Liver (tissue), 9 donors: ENCODE measurements around the gene SPATA32. TPM values are rescaled to one million over a fixed set of nuclear protein-coding genes. Genes with fewer than 3 reads are reported as not detected.
A peak's percentile ranks its signal among the peaks of the same experiment; 100 is the strongest.

ENCODE experiments used
- DNase-seq: peaks from one replicate; pipeline ENCODE4 v3.0.0-alpha.2; 2017; ENCODE audit warnings: low spot score
- H3K27ac ChIP-seq, 2 donors: one replicate each; pipeline ENCODE4 v1.7.0; 2013; ENCODE audit warnings: inconsistent platforms in 2 of 2, low read length in 2 of 2, control low read depth in 1 of 2, low read depth in 1 of 2, mild to moderate bottlenecking in 1 of 2
- H3K27me3 ChIP-seq, 4 donors: one replicate each; pipeline versions ENCODE4 v1.6.1 to v1.7.0; 2013; ENCODE audit warnings: low read length in 3 of 4, inconsistent platforms in 1 of 4, mild to moderate bottlenecking in 1 of 4, moderate library complexity in 1 of 4; ENCODE audit not compliant: control insufficient read depth in 4 of 4, insufficient read depth in 4 of 4
- H3K36me3 ChIP-seq, 4 donors: one replicate each; pipeline versions ENCODE4 v1.6.1 to v1.7.0; 2013; ENCODE audit warnings: low read length in 3 of 4, mild to moderate bottlenecking in 3 of 4, low read depth in 1 of 4, moderate library complexity in 1 of 4; ENCODE audit not compliant: control insufficient read depth in 4 of 4, insufficient read depth in 3 of 4
- H3K4me1 ChIP-seq, 4 donors: one replicate each; pipeline versions ENCODE4 v1.6.1 to v1.7.0; 2013; ENCODE audit warnings: low read length in 3 of 4, mild to moderate bottlenecking in 3 of 4, moderate library complexity in 1 of 4; ENCODE audit not compliant: control insufficient read depth in 4 of 4, insufficient read depth in 4 of 4
- H3K4me3 ChIP-seq, 3 donors: one replicate each; pipeline versions ENCODE4 v1.6.1 to v1.7.0; 2013; ENCODE audit warnings: low read length in 3 of 3, control low read depth in 1 of 3, low read depth in 1 of 3, mild to moderate bottlenecking in 1 of 3
- H3K9ac ChIP-seq, 2 donors: one replicate each; pipeline ENCODE4 v1.7.0; 2013; ENCODE audit warnings: low read length in 2 of 2, mild to moderate bottlenecking in 2 of 2, moderate library complexity in 2 of 2, control low read depth in 1 of 2, low read depth in 1 of 2
- H3K9me3 ChIP-seq, 4 donors: one replicate each; pipeline versions ENCODE4 v1.6.1 to v1.7.0; 2013; ENCODE audit warnings: low read length in 3 of 4; ENCODE audit not compliant: control insufficient read depth in 4 of 4
- ATF3 ChIP-seq: IDR thresholded peaks from 2 replicates; pipeline ENCODE4 v1.6.1; 2016; ENCODE audit warnings: antibody characterized with exemption
- CTCF ChIP-seq: fragments of 150-350 bp; IDR thresholded peaks from 2 replicates; pipeline ENCODE4 v1.5.1; 2017; ENCODE audit warnings: improper control_type of control experiment, low read depth, low read length; ENCODE audit not compliant: missing input control
- FOXA2 ChIP-seq: IDR thresholded peaks from 2 replicates; pipeline ENCODE4 v1.6.1; 2016; ENCODE audit warnings: antibody characterized with exemption
- GABPA ChIP-seq, 2 donors: IDR thresholded peaks in 1 of 2; conservative IDR thresholded peaks in 1 of 2; 2 replicates each; pipeline ENCODE4 v1.6.1; 2016; ENCODE audit warnings: antibody characterized with exemption in 2 of 2, mild to moderate bottlenecking in 1 of 2, moderate library complexity in 1 of 2
- HNF4A ChIP-seq, 2 donors: conservative IDR thresholded peaks; 2 replicates each; pipeline ENCODE4 v1.6.1; 2016; ENCODE audit warnings: antibody characterized with exemption in 2 of 2, mild to moderate bottlenecking in 2 of 2
- HNF4G ChIP-seq: IDR thresholded peaks from 2 replicates; pipeline ENCODE4 v1.6.1; 2016; ENCODE audit warnings: antibody characterized with exemption
- JUND ChIP-seq, 2 donors: IDR thresholded peaks; 2 replicates each; pipeline ENCODE4 v1.6.1; 2016; ENCODE audit warnings: antibody characterized with exemption in 2 of 2
- MAX ChIP-seq: IDR thresholded peaks from 2 replicates; pipeline ENCODE4 v1.6.1; 2016; ENCODE audit warnings: antibody characterized with exemption
- NR2F2 ChIP-seq: IDR thresholded peaks from 2 replicates; pipeline ENCODE4 v1.6.1; 2016; ENCODE audit warnings: antibody characterized with exemption
- RAD21 ChIP-seq, 2 donors: IDR thresholded peaks; 2 replicates each; pipeline ENCODE4 v1.6.1; 2016; ENCODE audit warnings: antibody characterized with exemption in 2 of 2, mild to moderate bottlenecking in 2 of 2
- REST ChIP-seq: IDR thresholded peaks from 2 replicates; pipeline ENCODE4 v1.6.1; 2016; ENCODE audit warnings: antibody characterized with exemption, mild to moderate bottlenecking
- RXRA ChIP-seq, 2 donors: IDR thresholded peaks; 2 replicates each; pipeline ENCODE4 v1.6.1; 2017 to 2018; ENCODE audit warnings: antibody characterized with exemption in 2 of 2, mild to moderate bottlenecking in 1 of 2
- SP1 ChIP-seq: IDR thresholded peaks from 2 replicates; pipeline ENCODE4 v1.6.1; 2018; ENCODE audit warnings: antibody characterized with exemption, mild to moderate bottlenecking
- TAF1 ChIP-seq: conservative IDR thresholded peaks from 2 replicates; pipeline ENCODE4 v1.6.1; 2016; ENCODE audit warnings: antibody characterized with exemption, mild to moderate bottlenecking
- YY1 ChIP-seq: IDR thresholded peaks from 2 replicates; pipeline ENCODE4 v1.6.1; 2016; ENCODE audit warnings: antibody characterized with exemption, mild to moderate bottlenecking
- ZBTB33 ChIP-seq: IDR thresholded peaks from 2 replicates; pipeline ENCODE4 v1.6.1; 2016; ENCODE audit warnings: antibody characterized with exemption
- WGBS: extraction: QIAGEN DNeasy Blood & Tissue Kit; methylation state at CpG from one replicate; pipeline ENCODE4 v1.1.7; 2013; 5-methylcytosine and 5-hydroxymethylcytosine counted together
- polyA plus RNA-seq, 2 donors: library from polyadenylated mRNA; stranded (reverse) in 1 of 2; unstranded in 1 of 2; fragments of 200-250 nt in 1 of 2; fragments of >200 nt in 1 of 2; fragmentation: Nextera tagmentation in 1 of 2; extraction: Ambion mirVana in 1 of 2; gene quantifications; one replicate each; pipeline versions ENCODE4 v1.2.1 to v1.2.3, GENCODE V29; 2013 to 2015
- total RNA-seq, 2 donors: library from RNA; depleted of rRNA; stranded (reverse); fragments of >200 nt; gene quantifications; one replicate each; pipeline ENCODE4 v1.2.3, GENCODE V29; 2014
- donor health status: healthy.
- donor health status: healthy.
- donor health status: healthy.
- donor health status: healthy.
- donor health status: healthy.

The SPATA32 gene
- total and polyA plus RNA-seq, 4 donors = not detected

- peaks cover 0 to 2% (median 0%) of the 10 kb centered on the region in 4 donors for H3K36me3 ChIP-seq
- H3K9ac ChIP-seq = no peak overlapping the region
- no peaks in the 10 kb centered on the region for H3K9me3 ChIP-seq
- WGBS = 86% methylated on average over 5 of the region's 5 CpGs
- TF ChIP-seq YY1 = no peak
- no peak for TF ChIP-seq SP1
- TF ChIP-seq HNF4G = no peak
- no peak for TF ChIP-seq RXRA (IDR thresholded peaks at IDR 0.05)
- TF ChIP-seq REST = no peak
- TF ChIP-seq TAF1 = no peak
- no peak for TF ChIP-seq JUND (IDR thresholded peaks at IDR 0.05)
- TF ChIP-seq HNF4A (conservative IDR thresholded peaks at IDR 0.05) = no peak
- TF ChIP-seq NR2F2 = no peak
- no peak for TF ChIP-seq FOXA2
- TF ChIP-seq CTCF = no peak
- no peak for TF ChIP-seq ZBTB33
- no peak for TF ChIP-seq GABPA (IDR thresholded peaks at IDR 0.05 in 1 of 2, conservative IDR thresholded peaks at IDR 0.05 in 1 of 2)
- no peak for TF ChIP-seq ATF3
- no peak for DNase-seq
- peaks cover 15 to 60% (median 41%) of the 10 kb centered on the region in 4 donors for H3K4me1 ChIP-seq
- H3K27ac ChIP-seq = peak overlapping the region; percentile 81 to 95
- no peaks in the 10 kb centered on the region for H3K27me3 ChIP-seq
- H3K4me3 ChIP-seq = no peak overlapping the region
Measured at GRCh38 chr17:45306623-45307022, 44.7 kb upstream of the SPATA32 start.

- H3K27ac ChIP-seq = peak overlapping the region; percentile 81 to 95
- 66% methylated on average over 4 of the region's 4 CpGs for WGBS
- no peak for DNase-seq
- peaks cover 11 to 55% (median 36%) of the 10 kb centered on the region in 4 donors for H3K4me1 ChIP-seq
- H3K27me3 ChIP-seq = no peaks in the 10 kb centered on the region
- H3K36me3 ChIP-seq = peaks cover 0 to 2% (median 0%) of the 10 kb centered on the region in 4 donors
- H3K4me3 ChIP-seq = no peak overlapping the region
- no peaks in the 10 kb centered on the region for H3K9me3 ChIP-seq
- H3K9ac ChIP-seq = no peak overlapping the region
- TF ChIP-seq MAX (no peak), TAF1 (no peak), ATF3 (no peak), CTCF (no peak), RAD21 (IDR thresholded peaks at IDR 0.05) (no peak), HNF4G (no peak), YY1 (no peak), REST (no peak), FOXA2 (no peak), NR2F2 (no peak)
Measured at GRCh38 chr17:45306094-45306493, 44.2 kb upstream of the SPATA32 start.
